ENCODE data around the gene CPPED1.

The CPPED1 gene

GRCh38 chr16:12658506-12658905 is 145.2 kb downstream of the CPPED1 start:
- no peak overlapping the region for H3K4me3 ChIP-seq (ENCODE audit: low read depth, low read length)
- in situ Hi-C loops (cut with HindIII; ENCODE audit: low sequenced_read_pairs): loop anchor here (5.0 kb wide), 1 partner anchor 59 kb away; no protein-coding TSS in a partner anchor
- DNase-seq (ENCODE audit: low read depth): no peak
- no peak for TF ChIP-seq CTCF (IDR thresholded peaks at IDR 0.05; ENCODE audit: low read depth, low read length, missing control alignments)

- no peak overlapping the region for H3K4me3 ChIP-seq (ENCODE audit: low read depth, low read length)
- in situ Hi-C loops (cut with HindIII; ENCODE audit: low sequenced_read_pairs): loop anchor here (5.0 kb wide), 1 partner anchor 62 kb away; no protein-coding TSS in a partner anchor
- no peak for DNase-seq (ENCODE audit: low read depth)
- TF ChIP-seq CTCF (IDR thresholded peaks at IDR 0.05; ENCODE audit: low read depth, low read length, missing control alignments): no peak
Observed at GRCh38 chr16:12655537-12655936, 148.2 kb downstream of the CPPED1 start.

GRCh38 chr16:12653820-12654392 is 149.8 kb downstream of the CPPED1 start:
- TF ChIP-seq CTCF (IDR thresholded peaks at IDR 0.05; ENCODE audit: low read depth, low read length, missing control alignments): no peak
- in situ Hi-C loops (cut with HindIII; ENCODE audit: low sequenced_read_pairs): no loop called here
- no peak for DNase-seq (ENCODE audit: low read depth)
- no peak overlapping the region for H3K4me3 ChIP-seq (ENCODE audit: low read depth, low read length)

GRCh38 chr16:12652924-12653323 is 150.8 kb downstream of the CPPED1 start:
- no peak for DNase-seq (ENCODE audit: low read depth)
- in situ Hi-C loops (cut with HindIII; ENCODE audit: low sequenced_read_pairs): no loop called here
- no peak for TF ChIP-seq CTCF (IDR thresholded peaks at IDR 0.05; ENCODE audit: low read depth, low read length, missing control alignments)

GRCh38 chr16:12651765-12652512 is 151.7 kb downstream of the CPPED1 start:
- in situ Hi-C loops (cut with HindIII; ENCODE audit: low sequenced_read_pairs): no loop called here
- DNase-seq (ENCODE audit: low read depth): no peak
- no peak for TF ChIP-seq CTCF (IDR thresholded peaks at IDR 0.05; ENCODE audit: low read depth, low read length, missing control alignments)
- no peak overlapping the region for H3K4me3 ChIP-seq (ENCODE audit: low read depth, low read length)

More at GRCh38 chr16:12652924-12653323, 150.8 kb downstream of the CPPED1 start:
- H3K4me3 ChIP-seq (ENCODE audit: low read depth, low read length): no peak overlapping the region

GRCh38 chr16:12649356-12649755 is 154.3 kb downstream of the CPPED1 start:
- no peak for DNase-seq (ENCODE audit: low read depth)
- no peak overlapping the region for H3K4me3 ChIP-seq (ENCODE audit: low read depth, low read length)
- in situ Hi-C loops (cut with HindIII; ENCODE audit: low sequenced_read_pairs): no loop called here
- no peak for TF ChIP-seq CTCF (IDR thresholded peaks at IDR 0.05; ENCODE audit: low read depth, low read length, missing control alignments)

Data from astrocyte of the cerebellum (primary cell).